Panc1 (cell line): ENCODE measurements around the gene C1orf159. TPM values are rescaled to one million over a fixed set of nuclear protein-coding genes. Genes with fewer than 3 reads are reported as not detected.

ENCODE experiments used
- ATAC-seq: fragments of 200-7000 bp; cut with Tn5 transposase; 2 replicates; pipeline ENCODE4 v1.9.1; 2020; ENCODE audit warnings: mild to moderate bottlenecking, moderate library complexity
- BruUV-seq: library from RNA; stranded (reverse); fragments of 400-500 nt; replicated peaks from 2 replicates; lab custom pipeline; 2021; lab: Mats Ljungman, UMichigan
- CTCF ChIA-PET: fragments of 300-600 bp; sonication (Branson Sonifier 250); formaldehyde crosslinking; loops from one replicate; lab custom pipeline; 2022; ENCODE audit warnings: antibody characterized with exemption; lab: Charles Lee
- POLR2A ChIA-PET: fragments of 300-600 bp; sonication (Branson Sonifier 250); formaldehyde crosslinking; loops from one replicate; lab custom pipeline; 2022; ENCODE audit warnings: antibody characterized with exemption; lab: Charles Lee
- DNase-seq: peaks from one replicate; pipeline ENCODE4 v3.0.0-alpha.2; 2010; ENCODE audit warnings: low read depth, low spot score
- H3K27ac ChIP-seq: 2 replicates; pipeline ENCODE4 v1.5.1; 2011; ENCODE audit warnings: mild to moderate bottlenecking, low read length, inconsistent platforms
- H3K27me3 ChIP-seq: fragments of 200-500 bp; sonication (Bioruptor generic); 2 replicates; pipeline ENCODE4 v1.6.0; 2014; ENCODE audit warnings: low read length, inconsistent platforms; ENCODE audit not compliant: control insufficient read depth, insufficient read depth
- H3K36me3 ChIP-seq: fragments of 200-500 bp; sonication (Bioruptor generic); 2 replicates; pipeline ENCODE4 v1.5.1; 2014; ENCODE audit warnings: inconsistent platforms, mild to moderate bottlenecking, low read length, moderate library complexity; ENCODE audit not compliant: control insufficient read depth, insufficient read depth
- H3K4me1 ChIP-seq: 2 replicates; pipeline ENCODE4 v1.5.1; 2011; ENCODE audit warnings: inconsistent platforms, mild to moderate bottlenecking, low read length, moderate library complexity; ENCODE audit not compliant: control insufficient read depth, insufficient read depth
- H3K4me3 ChIP-seq, 2 experiments: 2 replicates each; pipeline ENCODE4 v1.5.1; 2011 to 2012; ENCODE audit warnings: low read depth in 2 of 2, low read length in 2 of 2, mild to moderate bottlenecking in 2 of 2, inconsistent platforms in 1 of 2, moderate library complexity in 1 of 2
- H3K9me3 ChIP-seq: fragments of 200-500 bp; sonication (Bioruptor generic); 2 replicates; pipeline ENCODE4 v1.5.1; 2014; ENCODE audit warnings: low read depth, mild to moderate bottlenecking, inconsistent platforms, low read length, moderate library complexity; ENCODE audit not compliant: control insufficient read depth, insufficient read depth
- CTCF ChIP-seq: fragments of 450-650 bp; IDR thresholded peaks from 2 replicates; pipeline ENCODE4 v1.5.1; 2017; ENCODE audit warnings: mild to moderate bottlenecking
- POLR2AphosphoS5 ChIP-seq: IDR thresholded peaks from 2 replicates; pipeline ENCODE4 v1.6.1; 2012; ENCODE audit warnings: mild to moderate bottlenecking, low read depth, low read length, moderate library complexity
- REST ChIP-seq, 2 experiments: IDR thresholded peaks; 2 replicates each; pipeline ENCODE4 v1.6.1; 2011 to 2012; ENCODE audit warnings: low read depth in 2 of 2, control low read depth in 1 of 2, low read length in 1 of 2, mild to moderate bottlenecking in 1 of 2, moderate library complexity in 1 of 2; ENCODE audit not compliant: insufficient read depth in 1 of 2
- SIN3A ChIP-seq: IDR thresholded peaks from 2 replicates; pipeline ENCODE4 v1.6.1; 2012; ENCODE audit warnings: low read depth, mild to moderate bottlenecking, low read length, moderate library complexity, borderline replicate concordance; ENCODE audit not compliant: insufficient read depth
- TCF7L2 ChIP-seq: IDR thresholded peaks from 2 replicates; pipeline ENCODE4 v1.6.1; 2011; ENCODE audit warnings: mild to moderate bottlenecking, low read depth, low read length, inconsistent platforms
- in situ Hi-C: cut with HindIII; loops from 2 replicates; pipeline ENCODE4 v1.10.0; 2016; ENCODE audit warnings: low sequenced_read_pairs, low pct_unique_long_range_greater_than_20kb
- intact Hi-C: fragments of 100-400 bp; cut with micrococcal nuclease; formaldehyde crosslinking; loops from one replicate; pipeline ENCODE4 v1.10.0; 2022; ENCODE audit not compliant: unreplicated experiment
- total RNA-seq: library from RNA; stranded (reverse); gene quantifications from one replicate; pipeline ENCODE4 v1.2.1, GENCODE V29; 2021; ENCODE audit not compliant: unreplicated experiment

Gene C1orf159
- total RNA-seq, 1 experiment from 2014 or later = 28.8 TPM

- CTCF ChIA-PET = no interaction called here
- Histone ChIP-seq H3K9me3 (no peaks in the 10 kb centered on the region), H3K4me1 (no peaks in the 10 kb centered on the region), H3K36me3 (no peaks in the 10 kb centered on the region), H3K27me3 (no peaks in the 10 kb centered on the region), H3K4me3 (no peak overlapping the region), H3K27ac (no peak overlapping the region)
- intact Hi-C loops (no loop called here), in situ Hi-C loops (no loop called here)
- ATAC-seq (no peak), DNase-seq (no peak)
- TF ChIP-seq TCF7L2 (no peak), SIN3A (no peak), CTCF (no peak), REST (IDR thresholded peaks at IDR 0.05; ENCODE audit: insufficient read depth in 1 of 2, low read depth in 2 of 2, low read length in 1 of 2) (no peak), POLR2AphosphoS5 (no peak)
- BruUV-seq = no TSS peak
- POLR2A ChIA-PET = no interaction called here
These were observed 69.1 kb downstream of the C1orf159 start for GRCh38 chr1:1046767-1047166.

GRCh38 chr1:1046243-1046642, 69.6 kb downstream of the C1orf159 start:
- in situ Hi-C loops (no loop called here), intact Hi-C loops (no loop called here)
- DNase-seq = no peak
- H3K27ac ChIP-seq = no peak overlapping the region
- no peaks in the 10 kb centered on the region for H3K4me1 ChIP-seq
- ChIA-PET POLR2A (no interaction called here), CTCF (no interaction called here)
- H3K9me3 ChIP-seq = no peaks in the 10 kb centered on the region
- TF ChIP-seq REST (IDR thresholded peaks at IDR 0.05; ENCODE audit: insufficient read depth in 1 of 2, low read depth in 2 of 2, low read length in 1 of 2) (no peak), SIN3A (no peak), CTCF (no peak), POLR2AphosphoS5 (no peak), TCF7L2 (no peak)
- H3K4me3 ChIP-seq = no peak overlapping the region
- BruUV-seq = no TSS peak
- no peaks in the 10 kb centered on the region for H3K36me3 ChIP-seq
- H3K27me3 ChIP-seq = no peaks in the 10 kb centered on the region
- no peak for ATAC-seq
